T-cell (primary cell): ENCODE measurements around the gene ZNF879. TPM values are rescaled to one million over a fixed set of nuclear protein-coding genes. Genes with fewer than 3 reads are reported as not detected.

ENCODE experiments used
- ATAC-seq, 4 experiments: fragments of 200-7000 bp in 3 of 4; fragments of 150-1000 bp in 1 of 4; cut with Tn5 transposase; replicated peaks in 1 of 4; 1 replicate in 3 of 4; 2 replicates in 1 of 4; pipeline ENCODE4 v1.10.0; 2021; ENCODE audit warnings: moderate library complexity in 3 of 4, mild to moderate bottlenecking in 2 of 4, moderate number of reproducible peaks in 1 of 4
- CTCF ChIA-PET, 2 donors: fragments of 300-600 bp; sonication (Branson Sonifier 250); formaldehyde crosslinking; loops; one replicate each; lab custom pipeline; 2022; ENCODE audit warnings: antibody characterized with exemption in 2 of 2; lab: Charles Lee
- POLR2A ChIA-PET, 2 donors: fragments of 300-600 bp; sonication (Branson Sonifier 250); formaldehyde crosslinking; loops; one replicate each; lab custom pipeline; 2022; ENCODE audit warnings: antibody characterized with exemption in 2 of 2; lab: Charles Lee
- DNase-seq, 35 experiments: peaks; one replicate each; pipeline versions ENCODE4 v3.0.0 to v3.0.0-alpha.2; 2013 to 2023
- H3K27ac ChIP-seq: one replicate; pipeline ENCODE4 v1.5.1; 2013; ENCODE audit warnings: low read length
- H3K27me3 ChIP-seq, 2 experiments: replicated peaks in 1 of 2; 1 replicate in 1 of 2; 2 replicates in 1 of 2; pipeline versions ENCODE4 v1.6.1 to v1.7.0; 2013; ENCODE audit warnings: low read length in 1 of 2, mixed read lengths in 1 of 2; ENCODE audit not compliant: control insufficient read depth in 2 of 2, insufficient read depth in 2 of 2; ENCODE audit errors: extremely low read depth in 1 of 2
- H3K36me3 ChIP-seq, 2 donors: 1 replicate in 1 of 2; 2 replicates in 1 of 2; pipeline versions ENCODE4 v1.6.1 to v1.7.0; 2013; ENCODE audit warnings: low read length in 1 of 2; ENCODE audit not compliant: control insufficient read depth in 2 of 2, insufficient read depth in 1 of 2; ENCODE audit errors: extremely low read depth in 1 of 2
- H3K4me1 ChIP-seq, 2 experiments: 1 replicate in 1 of 2; 2 replicates in 1 of 2; pipeline versions ENCODE4 v1.6.1 to v1.7.0; 2013; ENCODE audit warnings: low read length in 2 of 2, mixed read lengths in 1 of 2; ENCODE audit not compliant: insufficient read depth in 2 of 2, control insufficient read depth in 1 of 2; ENCODE audit errors: extremely low read depth in 1 of 2
- H3K4me3 ChIP-seq, 2 donors: 1 replicate in 1 of 2; 2 replicates in 1 of 2; pipeline versions ENCODE4 v1.5.1 to v1.7.0; 2013; ENCODE audit warnings: mild to moderate bottlenecking in 2 of 2, low read length in 1 of 2, moderate library complexity in 1 of 2; ENCODE audit not compliant: control insufficient read depth in 1 of 2; ENCODE audit errors: extremely low read depth in 1 of 2
- H3K9me3 ChIP-seq: 2 replicates; pipeline ENCODE4 v1.7.0; 2013
- H3K27ac Mint-ChIP-seq, 2 donors: one replicate each; pipeline ENCODE4 v1.8.0; 2020 to 2021; ENCODE audit warnings: mild to moderate bottlenecking in 2 of 2, mixed read lengths in 2 of 2
- H3K27me3 Mint-ChIP-seq, 2 donors: one replicate each; pipeline ENCODE4 v1.8.0; 2021 to 2022; ENCODE audit warnings: mixed read lengths in 2 of 2
- H3K36me3 Mint-ChIP-seq: one replicate; pipeline ENCODE4 v1.8.0; 2021; ENCODE audit warnings: mixed read lengths
- H3K4me1 Mint-ChIP-seq, 3 donors: one replicate each; pipeline ENCODE4 v1.8.0; 2020 to 2022; ENCODE audit warnings: mixed read lengths in 3 of 3, mild to moderate bottlenecking in 1 of 3
- H3K4me3 Mint-ChIP-seq, 3 donors: one replicate each; pipeline ENCODE4 v1.8.0; 2020 to 2022; ENCODE audit warnings: mild to moderate bottlenecking in 3 of 3, mixed read lengths in 3 of 3, moderate library complexity in 3 of 3
- H3K9me3 Mint-ChIP-seq, 3 donors: one replicate each; pipeline ENCODE4 v1.8.0; 2020 to 2022; ENCODE audit warnings: mixed read lengths in 3 of 3
- WGBS: methylation state at CpG from one replicate; pipeline ENCODE4 v1.1.5; 2013; ENCODE audit warnings: missing lambda C conversion rate; ENCODE audit not compliant: insufficient coverage; 5-methylcytosine and 5-hydroxymethylcytosine counted together
- total RNA-seq, 35 experiments: library from RNA in 6 of 35; stranded (reverse) in 6 of 35; fragments of 120-200 nt in 1 of 35; gene quantifications; one replicate each; pipeline versions ENCODE4 v1.2.1 to v1.2.4 and lab custom pipeline; 2013 to 2026

Gene ZNF879
- total RNA-seq, 5 donors from 2014 or later (not counting 1 experiment from before 2014, with no cell fraction given), result 6.5 to 15.2 (median 10.7) TPM

DNA sequence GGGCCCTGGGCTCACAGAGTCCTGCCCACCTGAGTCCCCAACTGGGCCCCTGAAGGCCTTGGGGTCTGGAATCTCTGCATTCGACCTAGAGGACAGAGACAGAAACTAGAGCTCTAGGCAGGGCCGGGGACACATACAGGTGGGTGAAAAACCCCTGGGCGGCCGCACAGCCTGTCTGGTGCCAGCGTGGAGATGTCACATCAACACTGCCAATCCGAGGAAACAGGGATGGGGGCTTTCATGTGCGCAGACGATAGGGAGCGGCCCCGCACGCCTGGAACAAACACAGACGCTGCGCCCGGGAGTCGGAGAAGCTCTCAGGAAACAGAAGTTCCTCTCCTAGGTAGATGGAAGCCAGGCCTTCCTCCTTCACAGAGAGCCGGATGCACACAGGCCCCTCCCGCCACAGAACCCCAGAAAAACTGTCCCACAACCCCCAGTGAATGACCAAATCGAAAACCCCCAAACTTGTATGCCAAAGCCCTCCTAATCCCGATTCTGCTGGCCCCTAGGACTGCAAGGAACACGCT is 30.3 kb upstream of the ZNF879 start:
- Histone ChIP-seq H3K9me3 (no peaks in the 10 kb centered on the region), H3K27me3 (peaks cover 0 to 53% of the 10 kb centered on the region in 2 experiments), H3K36me3 (no peaks in the 10 kb centered on the region), H3K27ac (no peak overlapping the region), H3K4me3 (no peak overlapping the region), H3K4me1 (no peaks in the 10 kb centered on the region)
- H3K4me1 Mint-ChIP-seq, result peaks cover 4 to 6% (median 4%) of the 10 kb centered on the region in 3 donors
- H3K36me3 Mint-ChIP-seq, result no peaks in the 10 kb centered on the region
- peaks cover 34 to 43% of the 10 kb centered on the region in 2 donors for H3K27me3 Mint-ChIP-seq
- no peak for DNase-seq
- no peak for ATAC-seq
- no peak overlapping the region for H3K27ac Mint-ChIP-seq
- ChIA-PET CTCF (no interaction called here), POLR2A (no interaction called here)
- 12% methylated on average over 17 of the region's 20 CpGs for WGBS
- H3K9me3 Mint-ChIP-seq, result peaks cover 0 to 9% (median 2%) of the 10 kb centered on the region in 3 donors
- peak overlapping the region in 1 of 3 donors; percentile 46 for H3K4me3 Mint-ChIP-seq

DNA sequence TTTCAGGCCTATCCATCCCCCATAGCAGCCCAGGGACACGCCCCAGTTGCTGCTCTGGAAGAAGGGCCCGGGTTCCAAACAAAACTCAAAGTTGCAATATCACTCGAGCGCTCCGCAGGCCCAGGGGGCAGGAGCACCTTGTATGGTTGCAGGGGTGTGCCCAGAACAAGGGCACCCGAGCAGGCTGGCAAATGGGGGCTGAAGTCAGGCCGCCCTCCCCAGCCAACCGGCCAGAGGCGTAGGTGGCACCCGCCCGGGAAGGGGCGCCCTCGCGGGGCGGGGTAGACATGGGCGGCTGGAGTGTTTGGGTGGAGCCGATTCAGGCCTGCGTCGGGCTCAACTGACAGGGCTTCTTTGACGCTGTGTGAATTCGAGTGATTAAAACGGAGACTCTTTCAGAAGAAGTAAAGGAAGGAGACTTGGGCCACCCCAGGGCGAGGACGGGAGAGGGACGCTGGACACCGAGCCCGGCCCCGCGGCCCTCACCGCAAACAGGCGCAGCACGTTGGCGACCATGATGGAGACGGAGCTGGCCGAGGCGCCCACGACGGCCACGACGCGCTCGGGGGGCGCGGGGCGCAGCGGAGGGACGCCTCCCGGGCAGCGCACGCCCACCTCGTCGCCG is 29.5 kb upstream of the ZNF879 start:
- no peaks in the 10 kb centered on the region for H3K36me3 Mint-ChIP-seq
- 34% methylated on average over 51 of the region's 53 CpGs for WGBS
- H3K27ac Mint-ChIP-seq, result no peak overlapping the region
- peak overlapping the region in 1 of 3 donors; percentile 46 for H3K4me3 Mint-ChIP-seq
- H3K36me3 ChIP-seq, result no peaks in the 10 kb centered on the region
- peaks cover 0 to 9% (median 2%) of the 10 kb centered on the region in 3 donors for H3K9me3 Mint-ChIP-seq
- H3K27me3 ChIP-seq, result peaks cover 0 to 54% of the 10 kb centered on the region in 2 experiments
- no peak overlapping the region for H3K4me3 ChIP-seq
- DNase-seq, result no peak
- H3K4me1 ChIP-seq, result no peaks in the 10 kb centered on the region
- ChIA-PET CTCF (no interaction called here), POLR2A (no interaction called here)
- H3K4me1 Mint-ChIP-seq, result peaks cover 4 to 6% (median 4%) of the 10 kb centered on the region in 3 donors
- H3K9me3 ChIP-seq, result no peaks in the 10 kb centered on the region
- peaks cover 34 to 45% of the 10 kb centered on the region in 2 donors for H3K27me3 Mint-ChIP-seq
- ATAC-seq, result no peak
- H3K27ac ChIP-seq, result no peak overlapping the region

DNA sequence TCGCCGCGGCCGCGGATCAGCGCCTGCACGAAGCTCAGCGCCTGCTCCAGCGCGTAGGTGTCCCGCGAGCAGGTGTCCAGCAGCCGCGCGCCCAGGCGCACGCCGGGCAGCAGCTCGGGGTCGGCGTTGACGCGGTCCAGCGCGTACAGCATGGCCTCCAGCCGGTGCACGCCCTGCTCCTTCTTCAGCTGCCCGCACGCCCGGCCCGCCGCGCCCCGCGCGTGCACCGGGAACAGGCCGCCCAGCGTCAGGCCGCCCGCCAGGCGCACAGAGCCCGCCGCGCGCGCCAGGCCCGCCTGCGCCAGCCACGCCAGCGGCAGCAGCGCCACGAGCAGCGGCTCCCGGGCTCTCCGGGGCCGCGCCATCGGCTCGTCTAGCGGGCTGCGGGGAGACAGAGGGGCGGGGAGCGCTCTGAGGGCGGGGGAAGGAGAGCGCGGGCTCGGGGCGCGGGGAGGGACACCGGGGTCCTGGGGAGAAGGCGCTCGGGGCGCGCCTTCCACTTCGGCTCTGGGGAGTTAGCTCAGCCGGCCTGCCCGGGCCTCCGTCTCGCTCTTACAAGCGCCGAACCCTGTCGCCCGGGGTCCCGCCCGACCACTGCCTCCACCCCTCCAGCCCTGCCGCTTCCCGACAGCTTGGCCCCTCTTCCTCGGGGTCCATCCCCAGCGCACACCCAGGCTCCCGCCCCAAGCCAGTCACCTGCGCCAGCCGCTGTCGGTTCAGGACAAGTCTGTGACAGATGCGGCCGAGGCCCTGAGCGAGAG is 28.8 kb upstream of the ZNF879 start, which contains the start of gene GRM6:
Gene GRM6, minus strand, starts transcription at position 741 of the 761 bp plus-strand sequence. Its CDS starts 376 bp downstream, at position 365.
- DNase-seq (no peak), ATAC-seq (no peak)
- ChIA-PET CTCF (no interaction called here), POLR2A (no interaction called here)
- WGBS, result 10% methylated on average over 86 of the region's 97 CpGs
- Histone ChIP-seq H3K9me3 (no peaks in the 10 kb centered on the region), H3K27me3 (peaks cover 0 to 54% of the 10 kb centered on the region in 2 experiments), H3K4me1 (no peaks in the 10 kb centered on the region), H3K27ac (no peak within 1 kb of the TSS), H3K36me3 (no peaks in the 10 kb centered on the region), H3K4me3 (no peak within 1 kb of the TSS)
- Mint-ChIP-seq H3K4me3 (peak within 1 kb of the TSS in 1 of 3 donors; percentile 46), H3K4me1 (peaks cover 4 to 6% (median 4%) of the 10 kb centered on the region in 3 donors), H3K36me3 (no peaks in the 10 kb centered on the region), H3K27me3 (peaks cover 34 to 45% of the 10 kb centered on the region in 2 donors), H3K9me3 (peaks cover 0 to 4% (median 0%) of the 10 kb centered on the region in 3 donors), H3K27ac (no peak within 1 kb of the TSS)

DNA sequence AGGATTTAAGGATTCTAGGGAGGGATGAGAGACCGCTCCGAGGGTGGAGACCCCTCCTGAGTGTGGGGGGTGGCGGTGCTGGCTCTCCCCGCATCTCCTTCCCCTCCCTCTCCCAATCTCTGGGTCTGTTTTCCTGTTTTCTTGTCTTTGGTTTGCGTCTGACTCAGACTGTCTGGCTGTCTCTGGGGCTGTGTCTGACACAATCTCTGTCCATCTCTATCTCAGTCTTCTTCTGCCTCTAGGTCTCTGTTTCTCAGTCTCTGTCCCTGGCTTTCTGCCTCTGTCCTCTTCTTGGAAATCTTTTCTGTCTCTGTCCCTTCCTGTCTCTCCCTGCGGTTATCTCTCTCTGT is 28.3 kb upstream of the ZNF879 start:
- H3K27me3 Mint-ChIP-seq, result peaks cover 36 to 44% of the 10 kb centered on the region in 2 donors
- H3K9me3 ChIP-seq, result no peaks in the 10 kb centered on the region
- POLR2A ChIA-PET, result no interaction called here

DNA sequence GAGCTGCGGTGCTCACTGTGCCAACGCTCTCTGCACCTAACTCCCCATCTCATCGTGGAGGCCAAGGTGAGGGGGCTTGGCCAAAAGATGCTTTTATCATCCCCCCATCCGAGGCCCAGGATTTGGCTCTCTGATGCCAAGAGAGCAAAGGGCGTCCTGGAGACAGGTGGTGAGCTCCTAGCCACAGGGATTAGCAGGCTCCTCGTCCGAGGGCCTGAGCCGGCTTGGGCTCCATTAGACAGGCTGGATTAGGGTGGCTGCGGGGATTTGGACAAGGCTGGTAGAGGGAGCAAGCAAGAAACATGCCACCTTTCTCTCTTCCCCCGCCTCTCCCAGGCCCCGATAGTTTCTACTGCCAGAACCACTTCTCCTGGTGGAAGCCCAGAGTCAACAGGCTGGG is 27.4 kb upstream of the ZNF879 start:
- no peaks in the 10 kb centered on the region for H3K4me1 ChIP-seq
- no peak overlapping the region for H3K27ac ChIP-seq
- no peaks in the 10 kb centered on the region for H3K36me3 Mint-ChIP-seq
- H3K4me1 Mint-ChIP-seq, result peaks cover 4 to 6% (median 4%) of the 10 kb centered on the region in 3 donors
- H3K27me3 Mint-ChIP-seq, result peaks cover 38 to 44% of the 10 kb centered on the region in 2 donors
- DNase-seq (no peak), ATAC-seq (no peak)
- no peaks in the 10 kb centered on the region for H3K36me3 ChIP-seq
- H3K4me3 Mint-ChIP-seq, result no peak overlapping the region
- POLR2A ChIA-PET, result no interaction called here
- no peak overlapping the region for H3K27ac Mint-ChIP-seq
- H3K27me3 ChIP-seq, result peaks cover 0 to 48% of the 10 kb centered on the region in 2 experiments
- H3K9me3 Mint-ChIP-seq, result peaks cover 0 to 3% (median 0%) of the 10 kb centered on the region in 3 donors
- CTCF ChIA-PET, result no interaction called here
- H3K9me3 ChIP-seq, result no peaks in the 10 kb centered on the region
- no peak overlapping the region for H3K4me3 ChIP-seq
- 70% methylated on average over 7 of the region's 11 CpGs for WGBS

More for the DNA sequence above, 28.3 kb upstream of the ZNF879 start:
- Histone ChIP-seq H3K4me3 (no peak overlapping the region), H3K27me3 (peaks cover 0 to 54% of the 10 kb centered on the region in 2 experiments), H3K36me3 (no peaks in the 10 kb centered on the region), H3K4me1 (no peaks in the 10 kb centered on the region), H3K27ac (no peak overlapping the region)
- no peaks in the 10 kb centered on the region for H3K36me3 Mint-ChIP-seq
- DNase-seq (no peak), ATAC-seq (no peak)
- CTCF ChIA-PET, result no interaction called here
- peak overlapping the region in 1 of 3 donors; percentile 14 for H3K4me3 Mint-ChIP-seq
- H3K27ac Mint-ChIP-seq, result no peak overlapping the region
- H3K4me1 Mint-ChIP-seq, result peaks cover 4 to 6% (median 4%) of the 10 kb centered on the region in 3 donors
- peaks cover 0 to 2% (median 0%) of the 10 kb centered on the region in 3 donors for H3K9me3 Mint-ChIP-seq
- WGBS, result 8% methylated on average over 3 of the region's 6 CpGs

DNA sequence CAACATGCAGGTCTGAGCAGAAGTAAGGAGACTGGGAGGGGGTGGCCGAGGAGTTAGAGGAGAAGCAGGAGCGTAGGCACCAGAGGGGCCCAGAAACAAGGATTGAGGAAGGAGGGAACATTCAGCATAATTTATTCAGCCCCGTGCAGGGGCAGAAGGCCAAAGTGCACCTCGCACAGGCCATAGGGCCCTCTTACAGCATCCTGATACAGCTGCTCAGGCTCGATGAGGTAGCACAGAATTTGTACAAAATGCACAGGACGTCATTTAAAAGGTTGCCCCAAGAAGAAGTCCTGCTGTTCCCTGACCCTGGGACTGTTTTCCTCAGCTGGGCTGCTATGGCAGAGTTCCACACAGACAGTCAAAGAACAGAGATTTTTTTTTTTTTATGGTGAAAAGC is 26.4 kb upstream of the ZNF879 start:
- CTCF ChIA-PET, result no interaction called here
- Histone ChIP-seq H3K4me1 (no peaks in the 10 kb centered on the region), H3K4me3 (no peak overlapping the region), H3K27me3 (peaks cover 0 to 42% of the 10 kb centered on the region in 2 experiments), H3K36me3 (no peaks in the 10 kb centered on the region), H3K9me3 (no peaks in the 10 kb centered on the region), H3K27ac (no peak overlapping the region)
- Mint-ChIP-seq H3K36me3 (no peaks in the 10 kb centered on the region), H3K4me3 (no peak overlapping the region), H3K27me3 (peaks cover 37 to 42% of the 10 kb centered on the region in 2 donors), H3K9me3 (peaks cover 0 to 7% (median 2%) of the 10 kb centered on the region in 3 donors), H3K27ac (no peak overlapping the region), H3K4me1 (peaks cover 4 to 6% (median 4%) of the 10 kb centered on the region in 3 donors)
- POLR2A ChIA-PET, result no interaction called here
- 71% methylated on average over 4 of the region's 6 CpGs for WGBS
- ATAC-seq (no peak), DNase-seq (no peak)
